GM21619 (cell line): Measurements from ENCODE around the gene PRKCZ.

Source experiments
- ATAC-seq: cut with Tn5 transposase; IDR thresholded peaks from one replicate; pipeline ENCODE4 v1.9.1; 2021; ENCODE audit not compliant: unreplicated experiment

The PRKCZ gene

DNA sequence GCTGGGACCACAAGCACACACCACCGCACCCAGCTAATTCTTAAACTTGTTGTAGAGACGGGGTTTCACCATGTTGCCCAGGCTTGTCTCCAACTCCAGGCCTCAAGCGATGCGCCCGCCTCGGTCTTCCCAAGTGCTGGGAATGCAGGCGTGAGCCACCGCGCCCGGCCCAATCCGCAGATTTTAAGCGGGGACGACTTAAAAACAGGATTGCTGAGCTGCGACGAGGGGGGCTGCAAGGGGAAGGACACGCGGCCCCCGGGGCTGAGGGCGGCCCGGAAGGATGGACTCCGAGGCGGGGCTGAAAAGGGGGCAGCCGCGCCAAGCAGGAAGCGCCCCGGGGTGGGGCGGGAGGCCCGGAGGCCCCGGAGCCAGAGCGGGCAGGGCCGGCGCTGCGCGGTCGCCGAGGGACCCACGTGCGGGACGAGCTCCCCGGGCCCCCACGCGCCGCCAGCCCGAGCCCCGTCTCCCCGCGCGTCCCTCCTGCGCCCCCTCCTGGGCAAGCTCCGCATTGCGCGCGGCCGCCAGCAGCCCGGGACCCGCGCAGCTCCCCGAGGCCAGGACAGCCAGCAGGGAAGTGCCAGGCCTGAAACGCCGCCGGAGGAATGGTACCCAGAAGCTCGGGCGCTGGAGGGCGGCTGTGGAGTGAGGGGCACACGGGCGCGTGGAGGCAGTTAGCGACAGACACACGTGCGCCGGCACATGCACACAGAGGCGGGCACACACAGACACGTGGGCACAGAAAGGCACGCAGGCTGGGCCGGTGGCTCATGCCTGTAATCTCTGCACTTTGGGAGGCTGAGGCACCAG lies 5.5 kb upstream of the PRKCZ start:
- no peak for ATAC-seq

DNA sequence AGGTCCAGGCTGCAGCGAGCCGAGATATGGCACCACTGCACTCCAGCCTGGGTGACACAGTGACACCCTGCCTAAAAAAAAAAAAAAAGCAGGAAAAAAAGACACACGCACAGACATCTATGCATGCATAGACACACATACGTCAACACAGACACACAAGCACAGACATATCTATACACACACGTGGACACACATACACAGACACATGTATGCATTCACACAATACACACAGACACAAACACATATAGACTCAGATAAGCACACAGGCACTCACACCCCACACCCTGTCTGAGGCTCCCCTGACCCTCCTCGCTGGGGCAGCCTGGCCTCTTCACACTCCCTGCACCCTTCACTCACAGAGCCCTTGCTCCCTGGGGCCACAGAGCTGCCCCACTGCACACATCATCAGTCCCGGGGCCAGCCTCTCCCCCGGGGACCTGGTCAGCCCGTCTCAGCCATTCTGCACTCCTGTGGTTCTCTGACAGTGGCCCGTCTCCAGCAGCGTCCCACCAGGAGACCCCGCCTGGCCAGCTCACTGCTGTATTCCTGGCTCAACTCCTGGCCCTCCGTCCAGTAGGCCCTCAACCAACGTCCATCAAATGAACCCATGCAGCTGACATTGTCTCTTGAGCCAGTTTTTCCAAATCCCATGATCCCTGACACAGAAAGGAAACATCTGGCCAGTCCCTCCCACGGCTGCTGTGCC lies 4.6 kb upstream of the PRKCZ start:
- ATAC-seq: no peak

DNA sequence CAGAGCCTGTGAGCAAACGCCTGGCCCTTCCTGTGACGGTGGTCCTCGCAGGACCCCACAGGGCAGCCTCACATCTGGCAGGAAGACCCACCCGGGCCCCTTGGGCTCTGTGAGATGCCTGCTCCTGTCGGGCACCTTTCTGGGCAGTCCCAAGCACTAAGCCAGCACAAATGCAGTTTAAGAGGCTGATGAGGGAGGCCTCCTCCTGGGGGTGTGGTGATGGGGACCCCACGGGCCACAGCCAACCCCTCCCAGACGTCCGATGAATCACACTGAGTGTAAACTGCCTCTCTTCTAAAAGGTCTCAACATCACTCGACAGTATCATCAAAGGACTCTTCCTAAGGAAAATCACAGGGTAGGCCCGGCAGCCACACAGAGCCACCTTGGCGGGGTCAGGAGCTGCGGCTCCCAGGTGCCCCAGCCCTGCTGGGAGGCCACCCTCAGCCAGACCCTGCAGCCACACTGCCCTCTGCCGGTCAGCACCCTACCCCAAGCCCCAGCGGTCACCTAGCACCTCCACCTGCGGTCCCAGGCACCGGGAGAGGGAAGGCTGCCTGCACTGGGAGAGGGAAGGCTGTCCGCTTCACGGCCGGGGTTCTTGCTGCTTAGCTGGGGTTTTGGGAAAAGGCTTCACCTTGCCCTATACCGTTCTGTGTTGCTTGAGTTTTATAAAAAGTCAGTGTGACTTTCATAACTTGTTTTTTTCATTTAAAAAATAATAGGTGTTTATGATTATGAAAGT lies 3.9 kb upstream of the PRKCZ start:
- no peak for ATAC-seq

DNA sequence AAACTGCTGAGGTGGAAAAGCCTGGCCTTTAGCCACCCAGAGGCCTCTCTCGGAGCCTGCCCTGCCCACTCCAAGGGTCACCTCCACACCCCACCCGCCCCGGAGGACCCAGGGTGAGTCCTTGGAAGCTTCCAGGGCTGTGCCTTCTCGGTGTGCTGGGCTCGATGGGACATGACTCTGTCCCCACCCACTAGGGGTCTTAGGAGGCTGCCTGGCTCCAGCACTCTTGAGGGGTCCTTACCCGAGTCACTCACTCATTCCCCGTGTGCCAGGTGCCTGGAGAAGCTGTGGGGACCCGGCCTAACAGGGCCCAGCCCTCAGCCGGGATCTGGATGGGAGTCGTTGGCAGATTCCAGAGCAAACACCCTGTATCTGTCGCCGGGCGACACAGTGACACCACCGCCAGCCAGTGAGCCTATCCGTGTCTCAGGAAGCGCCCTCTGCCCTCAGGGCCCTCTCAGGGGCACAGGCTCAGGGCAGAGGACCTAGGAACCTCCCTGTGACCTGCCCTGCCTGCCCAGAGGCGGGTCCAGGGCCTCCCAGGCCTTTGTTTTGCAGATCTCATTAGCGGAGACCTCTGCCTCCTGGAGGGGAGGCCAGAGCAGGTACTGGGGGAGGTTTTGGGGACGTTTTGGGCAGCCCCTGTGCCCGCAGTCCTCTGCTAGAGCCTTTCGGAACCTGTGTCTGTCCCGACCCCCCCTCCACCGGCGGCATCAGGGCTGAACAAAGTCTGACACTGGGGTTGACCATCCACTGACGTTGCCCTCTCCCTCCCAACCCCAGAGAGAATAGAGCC lies 3.1 kb upstream of the PRKCZ start:
- no peak for ATAC-seq

DNA sequence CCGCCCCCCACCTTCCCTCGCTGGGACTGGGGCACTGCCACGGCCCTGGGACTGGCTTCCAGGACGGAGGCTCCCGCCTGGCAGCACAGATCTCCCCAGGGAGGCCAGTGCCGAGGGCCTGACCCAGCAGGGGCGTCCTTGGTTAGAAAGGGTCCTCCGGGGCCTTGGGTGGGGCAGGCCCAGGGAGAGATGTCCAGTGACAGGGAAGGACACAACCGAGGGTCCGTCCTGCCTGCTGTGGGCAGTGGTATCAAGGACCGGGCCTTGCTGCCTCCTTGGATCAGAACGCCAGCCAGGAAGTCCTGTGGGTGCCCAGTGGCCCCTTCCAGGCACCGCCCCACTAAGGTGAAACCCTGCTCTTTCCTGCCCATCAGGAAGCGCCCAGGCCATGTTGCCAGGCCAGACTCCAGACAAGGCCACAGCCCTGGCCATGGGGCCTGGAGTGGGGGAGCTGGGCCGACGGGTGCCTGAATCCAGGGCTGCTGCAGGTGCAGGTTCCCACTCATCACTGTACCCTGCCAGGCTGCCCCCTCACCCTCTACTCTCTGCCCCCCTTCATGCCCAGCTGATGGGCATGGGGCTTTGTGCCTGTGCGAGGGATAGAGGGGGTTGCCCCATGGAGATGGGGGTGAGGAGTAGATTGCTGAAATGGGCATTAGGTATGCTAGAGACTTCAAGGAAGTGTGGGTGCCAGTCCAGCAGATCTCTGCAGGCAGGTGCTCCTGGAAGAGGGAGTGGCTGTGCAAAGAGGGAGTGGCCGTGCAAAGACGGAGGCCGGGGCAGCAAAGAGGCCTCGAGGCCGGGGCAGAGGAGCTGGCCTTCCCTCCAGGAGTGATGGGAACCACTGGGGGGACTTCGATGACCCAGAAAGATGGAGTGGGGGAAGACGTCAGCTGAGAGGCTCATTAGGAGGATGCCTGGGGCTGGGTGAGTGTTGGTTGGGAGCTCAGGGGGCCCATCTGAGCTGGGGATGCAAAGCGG lies 2.2 kb upstream of the PRKCZ start:
- no peak for ATAC-seq

DNA sequence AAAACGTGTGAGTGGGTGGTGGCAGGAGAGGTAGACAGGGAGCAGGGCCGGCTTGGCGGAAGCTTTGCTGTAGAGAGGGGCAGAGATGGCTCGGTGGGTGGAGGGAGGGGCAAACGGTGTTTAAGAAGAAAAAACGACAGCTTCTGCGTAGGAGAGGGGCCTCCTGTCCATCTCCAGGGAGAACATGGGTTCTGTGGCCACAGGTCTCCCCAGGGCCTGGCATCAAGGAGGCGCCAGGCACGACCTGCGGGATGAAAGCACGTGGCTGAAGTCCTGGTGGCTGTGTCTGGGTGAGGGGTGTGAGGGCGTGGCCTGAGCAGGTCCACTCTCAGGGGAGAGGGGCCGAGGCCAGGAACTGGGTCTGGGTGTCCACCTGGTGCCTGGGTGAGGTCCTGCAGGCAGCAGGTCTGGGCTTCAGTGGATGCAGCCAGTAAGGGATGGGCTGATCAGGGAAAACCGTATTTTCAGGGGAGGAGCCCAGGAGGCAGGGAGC lies 940 bp upstream of the PRKCZ start:
- ATAC-seq: no peak

DNA sequence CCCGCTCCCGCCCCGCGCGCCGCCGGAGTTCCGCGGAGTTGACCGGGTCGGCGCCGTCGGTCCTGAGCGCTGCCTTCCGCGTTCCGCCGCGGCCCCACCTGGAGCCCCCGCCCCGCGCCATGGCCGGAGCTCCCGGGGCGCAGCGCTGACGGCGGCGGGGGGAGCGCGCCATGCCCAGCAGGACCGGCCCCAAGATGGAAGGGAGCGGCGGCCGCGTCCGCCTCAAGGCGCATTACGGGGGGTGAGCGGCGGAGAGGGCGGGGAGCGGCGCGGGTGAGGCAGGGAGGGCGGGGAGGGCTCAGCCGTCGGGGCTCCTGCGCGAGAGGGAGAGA lies 216 bp downstream of the PRKCZ start:
- ATAC-seq: no peak

DNA sequence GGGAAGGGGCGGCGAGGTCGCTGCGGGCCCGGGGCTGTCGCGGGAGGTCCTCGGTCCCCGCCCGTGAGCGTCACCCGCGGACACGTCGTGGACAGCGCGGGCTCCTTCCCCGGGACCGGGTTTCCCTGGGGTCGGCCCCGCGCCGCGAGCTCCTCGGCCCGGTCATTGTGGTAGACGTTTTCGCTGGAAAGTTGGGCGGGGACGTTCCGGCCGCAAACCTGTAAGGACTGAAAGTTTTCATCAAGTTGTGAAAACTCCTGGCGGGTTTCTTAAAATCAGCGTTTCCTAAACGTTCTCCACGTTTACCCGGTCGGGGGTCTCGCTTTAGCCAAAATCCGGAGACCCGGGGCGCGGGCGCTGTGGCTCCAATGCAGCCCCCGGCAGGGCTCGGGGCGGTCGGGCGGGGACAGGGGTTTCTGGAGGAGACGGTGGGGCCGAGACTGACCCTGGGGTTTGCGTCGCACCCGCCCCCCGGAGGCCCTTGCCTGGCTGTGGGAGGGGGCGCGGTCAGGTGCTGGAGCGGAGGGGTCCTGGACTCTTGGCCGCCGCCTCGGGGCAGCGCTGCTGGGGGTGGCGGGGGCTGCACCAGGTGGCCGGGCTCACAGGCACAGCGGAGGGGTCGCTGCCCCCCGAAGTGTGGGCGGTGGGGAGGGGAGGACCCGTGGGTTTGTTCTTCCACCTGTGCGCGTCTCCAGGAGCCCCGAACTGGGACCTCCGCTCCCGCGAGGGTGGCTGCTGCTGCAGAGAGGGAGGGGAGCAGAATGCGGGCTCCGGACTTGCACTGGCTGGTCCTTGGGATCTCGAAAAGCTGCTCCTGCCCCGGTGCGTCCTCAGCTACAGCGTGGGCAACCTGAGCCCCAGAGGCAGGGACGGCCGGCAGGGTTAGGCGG lies 827 bp downstream of the PRKCZ start:
- no peak for ATAC-seq

DNA sequence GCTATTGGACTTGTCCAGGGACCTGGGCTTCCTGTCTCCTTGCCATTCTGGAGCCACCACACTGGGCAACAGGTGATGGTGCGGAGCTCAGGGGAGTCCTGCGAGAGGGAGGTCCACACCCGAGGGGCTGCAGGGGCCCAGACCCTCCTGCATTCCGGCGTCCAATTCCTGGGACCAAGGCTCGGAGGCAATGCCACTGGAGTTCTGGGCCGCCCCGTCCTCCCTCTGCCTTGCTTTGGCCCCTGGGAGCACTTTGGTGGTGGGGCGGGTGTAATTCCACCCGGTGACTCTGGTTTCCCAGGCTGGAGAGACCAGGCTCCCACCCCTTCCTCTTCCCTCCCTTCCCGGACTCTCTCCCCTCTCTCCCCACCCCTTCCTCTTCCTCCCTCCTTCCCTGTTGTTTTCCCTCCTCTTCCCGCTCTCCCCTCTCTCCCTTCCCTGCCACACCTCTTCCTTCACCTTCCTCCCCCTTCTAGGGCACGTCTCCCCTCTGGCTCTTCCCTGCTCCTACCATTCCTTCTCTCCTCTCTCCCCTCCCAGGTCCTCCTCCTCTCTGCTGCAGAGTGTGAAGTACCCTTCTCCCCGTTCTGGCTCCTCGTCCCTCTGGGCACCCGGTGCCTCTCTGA lies 2.0 kb downstream of the PRKCZ start:
- no peak for ATAC-seq

DNA sequence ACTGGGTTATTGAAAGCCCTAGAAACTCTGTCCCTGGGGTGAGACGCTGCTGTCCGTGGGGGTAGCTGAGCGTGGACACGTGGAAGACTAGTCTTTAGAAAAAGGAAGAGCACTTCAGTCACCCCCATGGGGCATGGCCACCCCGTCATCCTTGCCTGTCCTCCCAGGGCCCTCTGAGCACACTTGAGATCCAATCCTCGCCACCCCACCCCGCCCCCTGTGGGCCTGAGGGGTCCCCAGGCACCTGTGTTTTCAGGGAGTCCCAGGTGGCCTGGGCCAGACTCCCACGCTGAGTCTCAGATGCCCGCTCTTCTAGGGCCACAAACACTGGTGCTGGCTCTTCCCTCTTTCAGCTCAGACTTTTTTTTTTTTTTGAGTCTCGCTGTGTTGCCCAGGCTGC lies 2.5 kb downstream of the PRKCZ start:
- no peak for ATAC-seq

DNA sequence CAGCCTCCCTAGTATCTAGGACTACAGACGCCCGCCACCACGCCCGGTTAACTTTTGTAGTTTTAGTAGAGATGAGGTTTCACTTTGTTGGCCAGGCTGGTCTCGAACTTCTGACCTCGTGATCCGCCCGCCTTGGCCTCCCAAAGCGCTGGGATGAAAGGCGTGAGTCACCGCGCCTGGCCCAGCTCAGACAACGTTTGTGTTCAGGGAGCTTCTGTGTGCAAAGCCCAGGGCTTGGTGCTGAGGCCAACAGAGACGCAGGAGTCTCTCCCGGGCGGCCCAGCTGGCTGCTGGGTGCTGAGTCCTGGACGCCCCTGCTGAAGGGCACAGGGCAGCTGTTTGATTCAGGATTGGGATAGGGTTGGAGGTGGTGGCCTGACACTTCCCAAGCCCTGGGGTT lies 3.0 kb downstream of the PRKCZ start:
- ATAC-seq: no peak

DNA sequence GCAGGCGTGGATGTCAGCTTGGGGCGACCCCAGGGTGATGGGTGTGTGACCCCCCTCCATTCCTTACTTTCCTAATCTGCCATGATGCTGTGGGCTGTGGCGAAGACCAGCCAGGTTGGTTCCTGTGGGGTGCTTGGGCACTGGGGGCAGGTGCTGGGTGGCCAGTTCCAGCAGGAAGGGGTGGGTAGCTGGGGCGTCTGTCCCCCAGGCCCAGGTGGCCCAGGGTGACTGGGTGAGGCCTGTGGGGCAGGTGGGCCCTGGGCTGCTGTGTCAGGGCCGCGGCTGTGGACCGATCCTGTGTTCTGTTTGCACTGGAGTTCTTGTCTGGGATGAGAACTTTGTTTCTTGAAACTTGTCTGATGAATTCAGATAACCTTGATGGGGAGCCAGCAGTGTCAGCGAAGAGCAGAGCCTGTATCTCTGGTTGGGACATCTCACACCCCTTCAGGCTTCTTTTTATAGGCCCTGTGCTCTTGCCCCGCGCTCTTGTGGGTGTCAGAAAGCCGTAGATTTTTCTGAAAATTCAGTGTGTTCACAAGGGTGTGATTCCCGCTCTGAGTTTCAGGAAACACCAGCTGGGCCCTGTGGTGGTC lies 3.7 kb downstream of the PRKCZ start:
- no peak for ATAC-seq

DNA sequence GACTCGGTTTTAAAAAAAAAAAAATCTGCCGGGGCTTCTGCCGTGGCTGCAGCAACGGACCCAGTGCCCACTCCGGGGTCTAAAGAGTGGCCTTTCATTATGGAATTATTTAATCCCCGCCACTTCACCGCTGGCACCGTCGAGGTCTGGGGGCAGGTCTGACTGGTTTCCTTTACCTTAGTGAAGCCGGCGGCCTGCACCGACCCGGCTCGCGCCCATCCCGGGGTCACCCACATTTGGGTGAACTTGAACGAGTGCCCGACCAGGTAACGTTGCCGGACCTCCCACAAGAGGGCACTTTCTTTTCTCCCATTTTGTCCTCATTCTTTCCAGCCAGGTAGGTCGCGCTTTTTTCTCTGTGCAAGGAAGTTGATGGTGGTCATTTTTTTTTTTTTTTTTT lies 4.3 kb downstream of the PRKCZ start:
- no peak for ATAC-seq

DNA sequence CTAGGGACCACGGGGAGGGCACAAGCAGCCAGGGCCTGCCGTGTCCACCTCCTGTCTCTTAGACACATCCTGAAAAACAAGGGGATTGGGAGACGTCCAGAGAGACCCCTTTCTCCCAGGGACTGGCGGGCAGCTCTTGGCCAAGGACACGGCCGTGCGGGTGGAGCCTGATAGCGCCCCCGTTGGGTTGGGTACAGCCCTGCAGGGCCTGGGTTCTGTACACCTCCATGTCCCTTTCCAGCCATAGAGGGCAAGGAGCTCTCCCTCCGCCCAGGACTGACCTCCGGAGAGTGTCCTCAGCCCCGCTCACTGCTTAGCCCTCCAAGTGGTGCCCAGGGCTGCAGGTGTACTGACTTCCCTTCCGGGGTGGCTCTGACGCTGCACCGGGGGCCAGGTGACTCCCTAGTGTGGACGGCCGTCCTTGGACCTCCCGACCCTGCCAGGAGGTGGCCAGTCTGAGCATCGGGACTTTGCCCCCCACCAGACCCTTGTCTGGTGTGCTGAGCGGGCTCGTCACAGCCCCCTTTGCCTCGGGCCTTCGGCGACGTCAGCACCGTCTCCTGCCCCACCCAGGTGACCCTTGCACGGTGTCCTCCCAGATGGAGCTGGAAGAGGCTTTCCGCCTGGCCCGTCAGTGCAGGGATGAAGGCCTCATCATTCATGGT lies 5.8 kb downstream of the PRKCZ start:
- no peak for ATAC-seq

DNA sequence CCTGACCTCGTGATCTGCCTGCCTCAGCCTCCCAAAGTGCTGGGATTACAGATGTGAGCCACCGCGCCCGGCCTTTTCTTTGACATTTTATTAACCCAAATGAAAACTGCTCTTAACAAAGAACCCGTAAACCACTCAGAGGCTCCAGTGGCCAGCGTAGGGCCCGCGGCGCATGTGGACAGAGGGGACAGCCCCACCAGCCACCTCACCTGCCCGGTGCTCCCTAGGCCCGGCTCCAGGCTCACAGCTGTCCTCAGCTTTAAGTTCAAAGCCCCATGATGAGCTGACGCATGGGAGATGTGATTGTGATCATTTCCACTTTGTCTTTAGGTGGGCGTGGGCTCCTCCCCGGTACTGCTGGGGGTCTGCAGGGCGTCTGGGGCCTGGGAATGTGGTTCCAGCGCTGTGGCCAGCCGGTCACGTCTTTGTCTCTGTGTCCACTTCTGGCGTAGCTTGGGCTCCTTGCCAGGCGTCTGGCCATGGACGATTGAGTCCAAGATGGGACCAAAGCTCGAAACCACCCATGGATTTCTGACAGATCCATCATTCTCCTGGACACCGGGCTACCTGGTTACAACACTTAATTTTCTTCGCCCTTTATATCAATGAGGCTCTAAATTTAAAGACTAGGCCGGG lies 6.9 kb downstream of the PRKCZ start:
- no peak for ATAC-seq

DNA sequence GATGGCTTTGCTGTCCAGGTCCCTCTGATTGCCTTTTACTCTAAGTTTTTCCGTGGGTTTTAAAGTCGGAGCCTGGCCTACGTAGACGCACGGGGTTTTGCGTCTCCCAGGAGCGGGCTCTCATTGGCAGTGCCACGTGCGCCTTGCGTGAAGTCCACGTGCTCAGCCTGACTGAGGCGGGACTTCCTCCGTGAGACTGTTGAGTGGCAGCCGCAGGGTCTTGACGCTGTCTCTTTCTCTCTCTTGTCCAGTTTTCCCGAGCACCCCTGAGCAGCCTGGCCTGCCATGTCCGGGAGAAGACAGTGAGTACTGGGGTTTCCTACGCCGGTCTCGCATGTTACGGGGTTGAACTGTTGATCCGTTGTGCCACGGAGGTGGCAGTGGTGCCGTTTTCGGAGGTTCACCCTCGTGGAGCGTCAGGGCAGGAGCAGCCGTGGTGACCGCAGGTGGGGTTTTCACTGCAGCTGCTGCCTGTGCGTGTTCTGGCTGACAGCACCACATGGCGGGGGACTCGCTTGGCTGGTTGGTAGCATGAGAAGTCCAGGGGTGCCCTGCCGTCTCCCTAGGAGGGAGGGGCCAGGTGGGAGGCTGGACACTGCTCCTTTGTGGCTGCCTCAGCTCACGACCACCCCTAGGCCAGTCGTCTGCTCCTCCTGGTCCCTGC lies 9.2 kb downstream of the PRKCZ start:
- no peak for ATAC-seq

DNA sequence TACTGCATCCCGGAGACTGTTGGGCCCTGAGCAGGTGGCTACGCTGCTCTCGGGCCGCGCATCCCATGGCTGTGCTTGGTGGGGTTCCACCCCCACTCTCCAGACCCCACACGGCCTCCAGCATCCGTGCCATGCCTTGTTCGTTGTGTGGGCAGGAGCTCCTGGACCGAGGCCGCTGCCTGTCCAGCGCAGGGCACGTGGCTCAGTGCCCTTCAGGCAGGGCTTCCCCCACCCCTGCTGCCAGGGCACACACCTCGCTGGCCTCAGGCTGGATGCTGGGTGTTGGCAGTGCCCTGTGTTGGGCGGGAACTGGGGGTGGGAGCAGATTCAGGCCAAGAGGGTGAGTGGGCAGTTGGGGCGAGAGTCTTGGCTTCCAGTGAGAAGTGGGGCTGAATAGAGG lies 9.9 kb downstream of the PRKCZ start:
- no peak for ATAC-seq
